Stimulated activated CD8-positive, alpha-beta memory T cell treated with anti-CD3 and anti-CD28 coated beads, Interleukin-7, amount 100 ng/mL, for 4 hours (primary cell): ENCODE results near the gene TXNRD1.
"Not testable (repeated sequence)": the region's sequence is repeated elsewhere in the genome, so short reads cannot be mapped to it uniquely, and the experiment has no call there.

Experiments used
- DNase-seq, 2 donors: peaks; one replicate each; pipeline ENCODE4 v3.0.0-alpha.2; 2020; ENCODE audit warnings: low read depth in 2 of 2

Gene TXNRD1

DNA sequence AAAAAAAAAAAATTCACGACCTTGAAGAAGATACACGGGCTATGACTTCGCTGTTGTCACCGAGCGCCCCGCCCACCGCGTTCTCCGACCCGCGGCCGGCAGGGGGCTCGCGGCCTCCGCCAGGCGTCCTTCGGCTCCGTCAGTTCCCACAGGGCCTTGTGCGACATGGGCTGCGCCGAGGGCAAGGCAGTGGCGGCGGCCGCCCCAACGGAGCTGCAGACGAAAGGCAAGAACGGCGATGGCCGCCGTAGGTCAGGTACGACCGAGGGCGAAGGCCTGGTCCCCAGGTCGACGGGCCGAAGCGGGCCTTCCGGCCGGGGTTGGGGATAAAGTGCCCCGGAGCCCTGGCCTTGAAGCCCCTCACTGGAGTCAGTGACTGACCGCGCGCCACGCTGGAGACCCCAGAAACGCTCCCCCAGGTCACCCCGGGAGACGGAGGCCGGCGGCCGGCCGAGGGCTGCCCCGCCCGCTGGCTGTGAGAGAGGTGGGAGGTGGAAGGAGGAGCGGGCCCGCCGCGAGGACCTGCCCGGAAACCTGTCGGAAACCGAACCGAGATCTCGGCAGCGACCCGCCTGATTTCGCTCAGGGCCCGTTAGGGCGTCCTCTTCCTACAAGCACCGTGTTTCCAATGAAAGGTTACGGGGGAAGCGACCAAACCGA, at the start of gene TXNRD1:
Gene TXNRD1 (plus strand): TSS at position 142 of the 660 bp plus-strand sequence. CDS start 24 bp downstream, at position 166.
- DNase-seq = peak; percentile 67 to 80

DNA sequence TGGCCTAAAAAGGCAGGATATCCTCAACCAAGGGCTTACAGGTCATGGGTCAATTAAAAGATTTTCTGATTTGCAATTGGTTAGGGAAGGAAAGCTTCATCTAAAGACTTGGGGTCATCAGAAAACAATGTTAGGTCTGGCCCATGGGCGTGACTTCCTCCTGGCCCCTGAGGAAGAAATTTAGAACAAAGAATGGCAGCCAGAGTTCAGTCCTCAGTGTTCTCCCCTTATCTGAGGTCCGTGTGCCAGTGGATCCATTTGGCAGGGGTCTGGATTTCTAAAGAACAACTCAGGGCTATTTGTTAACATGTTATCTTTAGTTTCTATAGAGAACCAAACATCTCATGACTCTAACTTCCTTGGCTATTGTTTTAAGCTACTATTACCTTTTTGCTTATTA, 49.8 kb upstream of the TXNRD1 start:
- DNase-seq = no peak

DNA sequence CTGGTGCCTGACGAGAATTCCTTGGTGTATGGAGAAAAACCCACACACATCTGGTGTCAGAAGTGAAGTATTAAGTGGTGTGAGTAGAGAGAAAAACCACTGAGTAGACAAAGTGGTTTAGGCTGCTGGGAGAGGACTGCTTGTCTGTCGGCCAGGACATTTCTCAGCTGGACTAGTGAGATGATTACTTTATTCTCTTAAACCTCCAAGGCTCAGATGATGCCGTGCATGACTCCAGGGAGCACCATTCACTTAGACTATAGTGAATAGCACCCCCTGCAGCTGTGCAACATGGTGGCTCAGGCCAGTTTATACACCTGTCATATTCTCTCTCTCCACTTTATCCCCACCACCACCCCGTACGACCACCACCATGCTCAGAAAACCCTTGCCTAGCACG, 49.1 kb upstream of the TXNRD1 start:
- DNase-seq = no peak

DNA sequence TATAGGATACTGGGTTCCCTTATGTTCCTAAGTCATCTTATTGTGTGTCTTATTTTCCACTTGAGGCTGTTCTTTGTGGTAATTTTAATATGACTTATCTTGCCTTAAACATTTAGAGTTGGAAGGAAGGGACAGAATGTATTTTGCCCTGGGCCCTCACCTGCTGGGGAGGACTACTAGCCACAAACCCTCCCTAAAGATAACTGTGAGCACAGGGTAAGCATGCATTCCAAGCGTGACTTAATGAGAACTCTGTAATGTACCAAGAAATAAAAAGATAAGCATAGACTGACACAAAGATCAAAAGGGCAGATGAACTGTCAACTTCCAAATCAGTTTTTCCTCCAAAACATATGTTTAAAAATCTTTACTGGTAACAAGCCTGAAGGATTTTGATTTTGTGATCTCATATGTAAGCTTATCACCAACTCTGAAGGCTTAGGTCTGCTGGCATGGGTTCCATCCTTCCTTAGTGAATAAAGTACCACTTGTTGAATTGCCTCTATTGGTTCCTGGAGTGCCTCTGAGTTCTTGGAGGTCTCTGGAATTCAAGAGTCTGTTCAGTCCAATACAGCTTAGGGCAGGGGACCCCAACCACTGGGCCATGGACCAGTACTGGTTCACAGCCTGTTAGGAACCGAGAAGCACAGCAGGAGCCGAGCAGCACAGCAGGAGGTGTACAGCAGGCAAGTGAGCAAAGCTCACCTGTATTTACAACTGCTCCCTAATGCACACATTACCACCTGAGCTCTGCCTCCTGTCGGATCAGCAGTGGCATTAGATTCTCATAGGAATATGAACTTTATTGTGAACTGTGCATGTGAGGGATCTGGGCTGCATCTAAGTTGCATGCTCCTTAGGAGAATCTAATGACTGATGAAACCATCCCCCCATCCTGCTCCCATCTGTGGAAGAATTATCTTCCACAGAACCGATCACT, 47.8 kb upstream of the TXNRD1 start:
- DNase-seq = no peak

DNA sequence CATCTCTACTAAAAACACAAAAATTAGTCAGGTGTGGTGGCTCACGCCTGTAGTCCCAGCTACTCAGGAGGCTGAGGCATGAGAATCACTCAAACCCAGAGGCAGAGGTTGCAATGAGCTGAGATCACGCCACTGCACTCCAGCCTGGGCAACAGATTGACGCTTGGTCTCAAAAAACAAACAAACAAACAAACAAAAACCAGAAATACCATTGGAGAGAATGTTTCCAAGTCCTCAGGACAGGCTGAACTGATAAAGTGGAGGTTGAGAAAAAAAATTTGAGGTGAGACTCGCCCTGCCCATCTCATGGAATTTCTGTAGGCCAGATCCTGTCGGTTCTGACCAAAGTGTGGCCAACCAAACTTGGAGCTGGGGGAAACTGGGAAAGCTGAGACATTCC, 47.0 kb upstream of the TXNRD1 start:
- no peak for DNase-seq

DNA sequence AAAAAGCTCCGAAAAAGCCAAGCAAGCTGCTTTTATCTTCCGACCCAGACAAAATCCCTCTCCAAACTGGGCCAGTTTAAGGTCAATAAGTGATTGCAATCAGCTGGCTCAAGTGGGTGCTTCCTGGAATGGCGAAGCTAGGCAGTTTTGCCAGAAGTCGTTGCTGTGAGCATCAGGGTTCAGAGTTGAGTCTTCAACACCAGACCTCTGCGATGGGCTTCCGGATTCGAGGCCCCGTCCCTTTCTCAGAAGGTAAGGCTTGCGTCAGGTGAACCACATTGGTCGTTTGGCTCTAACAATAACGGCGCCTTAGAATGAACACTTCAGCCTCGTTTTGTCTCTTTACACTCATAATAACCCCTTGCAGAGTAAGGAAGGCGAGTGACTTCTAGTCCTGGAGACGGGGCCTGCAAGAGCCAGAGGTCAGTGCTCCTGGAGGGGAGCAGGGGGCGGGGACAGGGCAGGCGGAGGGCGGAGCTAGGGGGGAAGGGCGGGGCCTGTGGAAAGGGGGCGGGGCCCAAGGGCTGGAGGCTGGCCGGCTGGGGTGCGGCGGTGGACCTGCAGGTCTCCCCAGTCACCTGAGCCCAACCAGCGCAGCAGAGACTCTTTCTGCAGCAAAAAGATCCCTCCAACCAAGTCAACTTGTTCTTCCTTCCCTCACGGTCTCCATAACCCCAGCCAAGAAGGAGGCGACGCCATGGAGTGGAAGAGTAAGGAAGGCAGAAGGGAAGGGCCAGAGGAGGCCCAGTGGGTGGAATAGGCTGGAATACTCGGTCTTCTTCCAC, 43.6 kb upstream of the TXNRD1 start:
- no peak for DNase-seq

DNA sequence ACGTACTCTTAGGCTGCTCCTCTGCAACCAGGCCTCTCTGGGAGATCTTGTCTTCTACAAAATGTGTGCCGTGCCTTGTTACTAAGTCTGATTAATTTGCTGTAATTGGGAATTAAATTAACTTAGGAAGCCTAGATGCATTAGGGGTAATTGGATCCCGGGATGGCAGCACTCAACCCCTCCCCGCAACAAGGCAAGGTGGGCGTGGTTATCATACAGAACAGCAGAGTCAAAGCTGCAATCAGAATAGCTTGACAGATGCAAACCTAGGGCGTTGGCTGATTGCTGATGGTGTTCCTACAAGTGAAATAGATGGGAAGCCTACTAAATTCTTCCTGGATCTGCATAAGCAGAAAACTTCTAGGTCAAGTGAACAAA, 43.0 kb upstream of the TXNRD1 start:
- DNase-seq = no peak

DNA sequence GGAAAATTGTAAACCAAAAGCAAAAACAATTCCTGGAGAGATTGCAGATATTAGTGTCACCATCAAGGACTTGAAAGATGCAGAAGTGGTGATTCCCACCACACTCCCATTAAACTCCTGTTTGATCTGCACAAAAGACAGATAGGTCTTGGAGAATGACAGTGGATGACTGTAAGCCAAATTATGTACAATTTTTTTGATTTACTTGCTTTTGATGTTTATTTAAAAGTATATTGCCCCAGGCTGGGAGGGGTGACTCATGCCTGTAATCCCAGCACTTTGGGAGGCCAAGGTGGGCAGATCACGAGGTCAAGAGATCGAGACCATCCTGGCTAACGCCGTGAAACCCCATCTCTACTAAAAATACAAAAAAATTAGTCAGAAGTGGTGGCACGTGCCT, 41.8 kb upstream of the TXNRD1 start:
- DNase-seq = not testable (repeated sequence)

DNA sequence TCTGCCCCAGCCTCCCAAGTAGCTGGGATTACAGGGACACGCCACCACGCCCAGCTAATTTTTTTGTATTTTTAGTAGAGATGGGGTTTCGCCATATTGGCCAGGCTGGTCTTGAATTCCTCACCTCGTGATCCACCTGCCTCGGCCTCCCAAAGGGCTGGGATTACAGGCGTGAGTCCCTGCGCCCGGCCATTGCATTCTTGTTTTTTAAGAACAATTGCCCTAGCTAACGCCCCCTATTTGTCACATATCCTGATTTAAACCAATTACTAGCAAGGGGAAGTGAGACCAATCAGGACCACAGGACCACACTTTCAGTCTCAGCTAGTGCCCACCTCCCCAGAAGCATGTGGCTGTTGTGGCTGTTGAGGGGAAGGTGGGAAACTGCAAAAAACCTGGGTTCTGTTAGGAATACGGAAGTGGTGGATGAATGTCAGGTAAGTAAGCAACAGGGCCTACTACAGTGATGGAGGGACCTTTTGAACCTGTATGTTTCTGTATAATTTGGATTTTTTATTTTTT, 39.8 kb upstream of the TXNRD1 start:
- DNase-seq = no peak

DNA sequence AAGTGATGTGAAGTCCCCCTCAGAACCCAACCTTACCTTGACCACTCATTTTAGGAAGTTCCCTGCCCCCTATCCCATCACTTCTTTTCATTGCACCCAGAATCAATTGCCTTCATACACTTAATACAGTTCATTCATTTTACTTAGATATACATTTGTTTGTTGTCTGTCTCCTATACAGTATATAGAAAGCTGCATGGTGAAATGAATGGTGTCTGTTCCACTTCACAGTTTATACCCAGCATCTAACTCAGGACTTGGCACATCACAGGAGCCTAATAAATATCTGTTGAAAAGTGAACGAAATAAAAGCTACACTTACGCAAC, 38.3 kb upstream of the TXNRD1 start:
- no peak for DNase-seq

DNA sequence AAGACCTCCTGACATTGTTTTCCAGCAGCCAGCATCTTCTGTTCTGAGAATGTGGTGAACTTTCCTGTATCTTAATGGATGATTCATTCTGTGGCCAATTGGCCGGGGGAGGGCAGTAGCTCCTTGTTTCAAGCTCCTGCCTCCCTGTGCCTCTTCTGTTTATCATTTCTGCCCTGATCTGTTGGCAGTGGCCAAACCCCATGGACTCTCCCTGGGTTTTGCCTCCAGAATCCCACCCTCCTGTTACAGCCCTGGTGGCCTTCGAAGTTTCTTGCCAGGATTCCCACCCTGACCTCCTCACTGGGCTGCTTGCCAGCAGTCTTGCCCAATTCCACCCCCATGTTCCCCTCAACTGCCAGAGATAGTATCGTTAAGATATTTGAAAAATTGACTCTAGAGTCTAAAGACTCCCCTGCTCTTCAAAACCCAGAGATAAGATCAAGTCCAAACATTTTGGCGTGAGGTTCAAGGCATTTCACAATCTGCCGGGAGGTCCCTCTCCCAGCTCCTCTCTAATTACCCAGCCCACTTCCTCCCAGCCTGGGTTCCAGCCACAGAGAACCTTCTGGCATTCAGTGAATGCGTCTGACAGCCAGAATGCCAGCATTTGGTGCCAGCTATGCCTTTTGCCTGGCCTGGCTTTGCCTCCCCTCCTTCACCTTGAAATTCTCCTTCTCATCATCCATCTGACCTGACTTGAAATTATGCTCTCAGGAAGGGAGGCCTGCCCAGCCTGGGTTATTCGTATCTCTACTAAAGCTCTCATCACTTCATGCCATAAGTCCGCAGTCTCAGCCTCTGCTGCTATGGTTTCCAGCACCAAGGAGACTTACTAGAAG, 37.7 kb upstream of the TXNRD1 start:
- DNase-seq = no peak

DNA sequence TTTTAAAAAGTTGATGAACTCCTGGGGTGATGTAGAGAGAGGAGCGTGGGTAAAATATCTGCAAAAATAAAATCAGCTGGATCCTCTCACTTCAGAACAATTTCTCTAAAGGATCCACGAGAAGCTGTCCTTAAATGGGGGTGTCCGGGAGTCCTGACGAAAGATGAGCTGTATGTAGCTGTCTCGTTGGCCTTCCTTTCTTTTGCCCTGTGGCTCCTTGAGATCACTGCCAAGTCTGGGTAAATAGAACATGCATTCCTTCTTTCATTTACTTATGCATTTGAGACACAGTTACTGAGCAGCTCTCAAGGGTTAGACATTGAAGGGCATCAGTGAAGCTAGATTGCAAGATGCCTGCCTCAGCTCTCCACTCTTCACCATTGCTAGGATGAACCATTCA, 35.2 kb upstream of the TXNRD1 start:
- no peak for DNase-seq

DNA sequence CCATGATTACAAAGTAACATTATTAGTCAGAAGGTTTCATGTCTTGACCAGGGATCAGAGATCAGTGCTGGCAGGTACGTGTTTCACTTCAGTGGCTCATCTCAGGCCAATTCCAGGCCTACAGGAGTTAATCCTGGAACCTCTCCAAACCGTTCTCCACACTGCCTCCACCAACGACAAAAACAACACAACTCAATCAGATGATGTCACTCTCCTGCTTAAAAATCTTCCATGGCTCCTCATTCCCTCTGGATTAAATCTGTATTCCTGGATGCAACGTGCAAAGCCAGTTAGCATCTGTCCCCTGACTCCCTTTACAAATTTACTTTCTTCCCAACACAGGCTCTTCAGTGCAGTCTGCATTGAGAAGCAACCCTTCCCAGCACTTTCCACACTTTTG, 34.3 kb upstream of the TXNRD1 start:
- DNase-seq = no peak

DNA sequence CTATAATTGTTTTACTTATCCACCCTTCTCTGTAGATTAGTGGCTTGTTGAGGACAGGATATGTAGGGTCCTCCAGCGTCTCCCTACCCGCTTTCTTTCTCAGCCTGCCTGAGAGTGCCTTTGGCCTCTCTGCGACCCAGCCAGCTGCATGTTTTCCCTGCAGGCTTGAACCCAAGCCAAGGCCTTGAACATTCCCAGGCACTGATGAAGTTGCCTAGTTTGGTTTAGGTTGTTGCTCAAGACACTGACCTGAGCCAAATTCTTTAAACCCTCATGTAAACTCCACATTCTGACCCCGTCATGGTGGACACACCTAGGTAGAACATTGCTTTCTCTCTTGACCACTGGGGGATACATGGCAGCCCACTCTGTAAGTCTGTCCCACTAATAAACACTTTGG, 33.4 kb upstream of the TXNRD1 start:
- no peak for DNase-seq

DNA sequence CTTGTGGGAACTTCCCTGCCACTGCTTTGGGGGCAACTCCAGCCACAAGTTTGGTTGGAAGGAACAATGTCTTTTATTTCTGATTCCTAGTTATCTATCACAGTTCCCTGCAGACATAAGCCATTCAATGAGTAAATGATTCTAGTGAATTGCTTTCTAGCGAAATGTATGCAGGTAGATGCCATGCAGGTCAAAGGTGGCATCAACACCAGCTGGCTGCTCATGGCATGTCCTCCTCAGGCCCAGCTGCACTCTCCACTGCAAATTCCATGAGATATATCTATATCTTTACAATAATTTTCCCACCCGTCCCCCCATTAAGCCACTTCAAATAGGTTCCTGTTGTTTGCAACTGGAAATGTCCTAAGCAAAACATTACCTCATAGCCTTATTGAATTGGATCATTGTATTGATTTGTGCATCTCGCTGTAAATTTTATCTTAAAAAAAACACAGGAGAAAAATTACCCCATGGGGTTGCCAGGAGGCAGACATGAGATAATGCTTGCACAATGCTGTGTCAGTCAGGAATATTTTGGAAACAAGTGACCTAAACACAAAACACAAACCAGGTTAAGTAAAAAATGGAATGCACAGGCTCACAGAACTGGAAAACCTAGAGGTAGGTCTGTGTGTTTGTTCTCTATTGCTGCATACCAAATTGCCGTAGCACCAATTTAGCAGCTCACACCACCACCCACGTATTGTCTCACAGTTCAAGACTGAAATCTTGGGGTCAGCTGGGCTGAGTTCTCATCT, 32.8 kb upstream of the TXNRD1 start:
- DNase-seq = no peak

DNA sequence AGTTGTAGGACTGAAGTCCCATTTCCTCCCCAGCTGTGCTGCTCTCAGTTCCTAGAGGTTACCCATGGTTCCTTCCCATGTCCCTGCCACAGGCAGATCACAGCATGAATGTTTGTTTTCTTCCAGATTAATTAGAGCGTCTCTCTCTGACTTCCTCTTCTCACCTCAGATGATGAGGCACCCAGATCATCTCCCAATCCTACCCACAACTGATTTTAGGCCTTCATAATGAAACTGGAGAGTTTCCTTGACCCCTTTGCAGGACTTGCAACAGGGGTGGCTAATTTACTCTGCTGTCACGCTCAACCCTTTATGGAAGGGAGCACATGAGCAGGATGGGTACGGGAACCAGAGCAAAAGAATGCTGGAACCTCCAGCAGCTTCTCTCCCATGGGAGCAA, 32.1 kb upstream of the TXNRD1 start:
- DNase-seq = no peak

DNA sequence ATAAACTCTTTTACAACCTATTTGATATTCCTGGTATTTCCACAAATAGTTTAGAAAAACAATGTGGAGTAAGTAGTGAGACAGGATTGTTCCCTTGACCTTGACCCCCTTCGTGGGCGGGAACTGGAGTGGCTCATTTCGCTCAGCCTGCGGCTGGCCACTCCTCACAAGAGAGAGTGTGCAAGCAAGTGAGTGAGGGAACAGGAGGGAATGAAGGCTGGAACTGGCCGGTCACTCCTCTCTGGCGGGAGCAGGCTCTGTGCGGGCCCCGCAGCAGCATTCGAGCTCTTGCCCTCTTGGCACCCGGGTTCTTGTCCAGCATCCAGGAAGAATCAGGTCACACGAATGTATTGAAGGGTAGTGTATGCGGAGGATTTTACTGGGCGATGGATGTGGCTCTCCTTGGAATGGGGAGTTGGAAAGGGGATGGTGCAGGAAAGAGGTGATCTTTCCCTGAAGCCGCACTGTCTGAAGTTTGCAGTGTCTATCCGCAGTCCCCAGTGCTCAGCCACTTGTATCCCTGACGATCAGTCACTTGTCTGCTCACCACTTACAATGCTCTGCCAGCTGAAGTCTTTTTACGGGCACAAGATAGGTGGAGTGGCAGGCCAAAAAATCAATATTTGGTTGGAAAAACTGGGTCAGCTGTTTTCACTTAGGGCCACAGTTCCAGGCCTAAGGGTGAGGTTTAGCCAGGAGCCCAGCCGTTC, 28.0 kb upstream of the TXNRD1 start:
- DNase-seq = no peak

DNA sequence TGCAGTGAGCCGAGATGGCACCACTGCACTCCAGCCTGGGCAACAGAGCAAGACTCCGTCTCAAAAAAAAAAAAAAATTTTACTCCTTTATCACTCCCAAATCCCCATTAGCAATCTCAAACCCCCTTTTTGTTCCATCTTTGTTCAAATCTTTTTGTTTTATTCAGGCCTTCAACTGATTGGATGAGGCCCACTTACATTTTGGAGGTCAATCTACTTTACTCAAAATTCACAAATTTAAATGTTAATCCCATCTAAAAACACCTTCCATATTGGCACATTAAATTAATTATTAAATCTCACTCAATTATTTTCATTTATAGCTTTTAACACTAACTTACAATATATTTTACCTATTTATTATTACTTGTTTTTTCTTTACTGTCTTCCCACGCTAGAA, 27.0 kb upstream of the TXNRD1 start:
- DNase-seq = no peak

DNA sequence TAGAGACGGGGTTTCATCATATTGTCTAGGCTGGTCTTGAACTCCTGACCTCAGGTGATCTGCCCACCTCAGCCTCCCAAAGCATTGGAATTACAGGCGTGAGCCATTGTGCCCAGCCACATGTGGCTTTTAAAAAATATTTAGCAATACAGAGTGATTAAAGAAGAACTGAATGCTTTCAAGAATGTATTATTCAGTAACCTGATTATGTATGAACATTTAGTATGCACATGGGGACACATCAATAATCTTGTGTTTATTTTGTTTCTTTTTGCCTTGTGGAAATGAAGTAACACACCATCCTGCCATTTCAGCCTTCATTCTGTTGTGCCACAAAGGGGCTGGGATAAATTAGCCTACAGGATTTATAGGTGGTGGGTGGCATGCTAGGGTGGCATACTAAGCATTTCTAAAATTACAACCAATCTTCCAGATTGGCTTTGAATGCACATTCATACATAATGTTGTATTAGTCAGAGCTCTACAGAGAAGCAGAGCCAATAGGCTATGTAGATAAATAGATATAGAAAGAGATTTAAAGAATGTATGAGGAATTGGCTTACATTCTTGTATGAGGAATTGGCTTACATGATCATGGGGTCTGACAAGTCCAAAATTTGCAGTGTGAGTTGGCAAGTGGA, 25.5 kb upstream of the TXNRD1 start:
- no peak for DNase-seq
